GM12878 (cell line): Measurements from ENCODE around the gene NCKAP5.

ENCODE experiments used
- MXI1 ChIP-seq: fragments of 150-350 bp; IDR thresholded peaks from 2 replicates; pipeline ENCODE4 v1.6.1; 2011; ENCODE audit warnings: low read depth, mild to moderate bottlenecking, inconsistent platforms, low read length, improper control_type of control experiment
- POLR2AphosphoS5 ChIP-seq: IDR thresholded peaks from 2 replicates; pipeline ENCODE4 v1.6.1; 2011; ENCODE audit warnings: mild to moderate bottlenecking, low read length, inconsistent platforms
- RB1 ChIP-seq: fragments of 450-650 bp; formaldehyde crosslinking; IDR thresholded peaks from 2 replicates; pipeline ENCODE4 v1.6.1; 2017; ENCODE audit warnings: mild to moderate bottlenecking, borderline replicate concordance
- ZSCAN29 ChIP-seq: fragments of 450-650 bp; IDR thresholded peaks from 2 replicates; pipeline ENCODE4 v1.6.1; 2017; ENCODE audit warnings: mild to moderate bottlenecking, moderate library complexity

DNA sequence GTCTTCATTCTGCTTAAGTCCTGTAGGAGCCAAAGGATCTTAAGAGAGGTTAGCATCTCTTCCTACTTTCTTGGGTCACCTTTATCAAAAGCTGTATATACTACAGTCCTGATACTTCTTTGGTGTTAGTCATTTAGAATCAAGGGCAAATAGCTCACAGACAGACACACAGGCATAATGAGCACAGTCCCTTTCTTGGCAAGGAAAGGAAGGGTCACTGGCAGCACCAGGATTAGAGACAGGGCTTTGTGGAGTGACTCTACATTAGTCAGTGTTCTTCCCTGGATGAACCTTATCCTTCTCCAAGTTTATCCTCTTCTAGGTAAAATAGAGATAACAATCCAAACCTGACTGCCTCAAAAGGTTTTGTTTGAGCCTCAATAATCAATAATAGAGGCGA lies 40.0 kb upstream of the NCKAP5 start:
- TF ChIP-seq RB1 (no peak), ZSCAN29 (no peak), MXI1 (no peak), POLR2AphosphoS5 (no peak)
